PC-9 (cell line): ENCODE data around the gene SCP2D1.

Experiments used
- EZH2 ChIP-seq: fragments of 200-600 bp; sonication (generic); IDR thresholded peaks from 2 replicates; pipeline ENCODE4 v1.8.0; 2017; ENCODE audit warnings: antibody characterized with exemption, low read depth
- TF ChIP-seq, protein P1 (sequence below): fragments of 200-600 bp; sonication (generic); conservative IDR thresholded peaks from 2 replicates; pipeline ENCODE4 v1.6.1; 2017; ENCODE audit warnings: mixed run types, antibody characterized with exemption, mild to moderate bottlenecking, moderate library complexity

GRCh38 chr20:18856873-18857272, 43.3 kb downstream of the SCP2D1 start:
- TF ChIP-seq, protein P1, sequence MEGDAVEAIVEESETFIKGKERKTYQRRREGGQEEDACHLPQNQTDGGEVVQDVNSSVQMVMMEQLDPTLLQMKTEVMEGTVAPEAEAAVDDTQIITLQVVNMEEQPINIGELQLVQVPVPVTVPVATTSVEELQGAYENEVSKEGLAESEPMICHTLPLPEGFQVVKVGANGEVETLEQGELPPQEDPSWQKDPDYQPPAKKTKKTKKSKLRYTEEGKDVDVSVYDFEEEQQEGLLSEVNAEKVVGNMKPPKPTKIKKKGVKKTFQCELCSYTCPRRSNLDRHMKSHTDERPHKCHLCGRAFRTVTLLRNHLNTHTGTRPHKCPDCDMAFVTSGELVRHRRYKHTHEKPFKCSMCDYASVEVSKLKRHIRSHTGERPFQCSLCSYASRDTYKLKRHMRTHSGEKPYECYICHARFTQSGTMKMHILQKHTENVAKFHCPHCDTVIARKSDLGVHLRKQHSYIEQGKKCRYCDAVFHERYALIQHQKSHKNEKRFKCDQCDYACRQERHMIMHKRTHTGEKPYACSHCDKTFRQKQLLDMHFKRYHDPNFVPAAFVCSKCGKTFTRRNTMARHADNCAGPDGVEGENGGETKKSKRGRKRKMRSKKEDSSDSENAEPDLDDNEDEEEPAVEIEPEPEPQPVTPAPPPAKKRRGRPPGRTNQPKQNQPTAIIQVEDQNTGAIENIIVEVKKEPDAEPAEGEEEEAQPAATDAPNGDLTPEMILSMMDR: no peak
- no peak for TF ChIP-seq EZH2
